Mucosa of stomach (tissue), 1 donor: ENCODE measurements around the gene VSTM2B.

Experiments used
- H3K27me3 ChIP-seq: one replicate; pipeline ENCODE4 v1.7.0; 2013; ENCODE audit warnings: mild to moderate bottlenecking, low read length; ENCODE audit not compliant: control insufficient read depth, insufficient read depth
- H3K36me3 ChIP-seq: one replicate; pipeline ENCODE4 v1.7.0; 2013; ENCODE audit warnings: low read length; ENCODE audit not compliant: control insufficient read depth, insufficient read depth
- H3K4me1 ChIP-seq: one replicate; pipeline ENCODE4 v1.7.0; 2013; ENCODE audit warnings: mild to moderate bottlenecking, low read length; ENCODE audit not compliant: control insufficient read depth, insufficient read depth
- H3K4me3 ChIP-seq: one replicate; pipeline ENCODE4 v1.7.0; 2013; ENCODE audit warnings: low read length
- H3K9ac ChIP-seq: one replicate; pipeline ENCODE4 v1.7.0; 2013; ENCODE audit warnings: mild to moderate bottlenecking, low read length, moderate library complexity
- H3K9me3 ChIP-seq: one replicate; pipeline ENCODE4 v1.7.0; 2013; ENCODE audit warnings: mild to moderate bottlenecking, low read length, moderate library complexity; ENCODE audit not compliant: control insufficient read depth
- donor health status: Pancreatic carcinoma.

The VSTM2B gene

DNA sequence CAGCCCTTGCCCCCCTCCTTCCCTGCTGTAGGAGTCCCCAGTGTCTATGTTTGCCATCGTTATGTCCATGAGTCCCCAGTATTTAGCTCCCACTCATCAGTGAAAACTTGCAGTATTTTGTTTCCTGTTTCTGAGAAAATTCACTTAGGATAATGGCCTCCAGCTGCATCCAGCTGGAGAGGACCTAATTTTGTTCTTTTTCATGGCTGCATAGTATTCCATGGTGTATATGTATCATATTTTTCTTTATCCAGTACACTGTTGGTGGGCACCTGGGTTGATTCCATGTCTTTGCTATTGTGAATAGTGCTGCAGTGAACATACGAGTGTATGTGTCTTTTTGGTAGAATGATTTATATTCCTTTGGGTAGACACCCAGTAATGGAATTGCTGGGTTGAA, 62.3 kb downstream of the VSTM2B start:
- Histone ChIP-seq H3K36me3 (no peaks in the 10 kb centered on the region), H3K4me3 (no peak overlapping the region), H3K4me1 (no peaks in the 10 kb centered on the region), H3K27me3 (no peaks in the 10 kb centered on the region), H3K9ac (no peak overlapping the region), H3K9me3 (no peaks in the 10 kb centered on the region)

DNA sequence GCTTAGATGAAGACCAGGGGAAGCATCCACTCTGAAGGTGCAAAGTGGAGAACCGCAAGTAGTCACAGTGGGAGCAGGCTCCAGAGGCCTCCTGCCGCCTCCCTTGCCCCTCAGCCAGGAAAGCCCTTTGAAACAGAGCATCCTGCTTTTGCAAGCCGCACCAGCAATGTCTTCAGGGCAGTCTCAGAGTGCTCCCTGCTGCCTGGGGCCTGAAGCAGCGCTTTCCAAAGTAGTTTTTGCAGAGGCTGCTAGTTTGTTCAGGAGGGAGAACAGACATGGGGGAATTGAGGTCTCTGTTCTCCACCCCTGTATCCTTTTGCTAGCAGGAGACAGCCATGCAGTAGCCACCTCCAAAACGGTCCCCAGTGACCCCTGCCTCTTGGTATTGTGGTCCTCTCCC, 64.5 kb downstream of the VSTM2B start:
- no peaks in the 10 kb centered on the region for H3K27me3 ChIP-seq
- no peak overlapping the region for H3K9ac ChIP-seq
- H3K36me3 ChIP-seq, result no peaks in the 10 kb centered on the region
- no peak overlapping the region for H3K4me3 ChIP-seq
- no peaks in the 10 kb centered on the region for H3K4me1 ChIP-seq
- H3K9me3 ChIP-seq, result no peaks in the 10 kb centered on the region

DNA sequence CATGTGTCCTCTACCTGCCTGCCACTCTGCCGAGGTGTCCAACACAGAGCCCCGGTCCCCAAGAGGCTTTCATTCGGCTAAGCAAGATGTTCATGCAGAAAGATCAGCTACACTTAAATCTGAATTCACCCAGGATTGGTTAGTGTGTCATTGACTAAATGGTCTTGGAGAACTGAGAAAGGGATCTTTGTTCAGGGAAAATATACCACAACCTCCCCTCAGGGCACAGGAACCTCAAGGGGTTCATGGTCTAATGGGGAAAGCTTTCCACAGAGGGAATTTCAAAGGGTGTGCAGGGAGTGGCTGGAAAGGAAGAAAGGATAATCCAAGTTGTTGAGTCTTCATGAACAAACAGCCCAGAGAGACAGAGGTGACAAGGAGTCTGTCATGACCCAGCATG, 65.9 kb downstream of the VSTM2B start:
- no peak overlapping the region for H3K9ac ChIP-seq
- no peaks in the 10 kb centered on the region for H3K4me1 ChIP-seq
- H3K36me3 ChIP-seq, result no peaks in the 10 kb centered on the region
- H3K4me3 ChIP-seq, result no peak overlapping the region
- peaks cover 10% of the 10 kb centered on the region for H3K27me3 ChIP-seq
- no peaks in the 10 kb centered on the region for H3K9me3 ChIP-seq

DNA sequence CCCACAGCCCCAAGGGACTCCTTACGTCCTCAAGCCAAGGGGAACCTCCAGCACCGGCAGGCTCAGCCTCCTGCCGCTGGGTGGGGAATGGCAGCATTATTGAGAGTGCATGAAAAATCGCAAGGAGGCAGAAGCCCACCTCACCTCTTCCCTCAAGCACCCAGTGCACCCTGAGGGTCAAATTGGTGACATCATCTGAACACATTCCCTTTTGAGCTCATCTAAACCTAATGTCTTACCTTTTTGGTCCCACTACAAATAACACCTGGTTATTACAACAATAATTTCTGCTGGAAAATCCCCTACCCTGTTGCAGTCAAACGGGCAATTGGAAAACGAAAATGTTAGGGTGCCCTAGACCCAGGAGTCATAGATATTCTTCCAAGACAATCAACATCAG, 68.1 kb downstream of the VSTM2B start:
- H3K36me3 ChIP-seq, result no peaks in the 10 kb centered on the region
- H3K4me3 ChIP-seq, result no peak overlapping the region
- H3K9ac ChIP-seq, result no peak overlapping the region
- no peaks in the 10 kb centered on the region for H3K4me1 ChIP-seq
- H3K9me3 ChIP-seq, result no peaks in the 10 kb centered on the region
- peaks cover 10% of the 10 kb centered on the region for H3K27me3 ChIP-seq

DNA sequence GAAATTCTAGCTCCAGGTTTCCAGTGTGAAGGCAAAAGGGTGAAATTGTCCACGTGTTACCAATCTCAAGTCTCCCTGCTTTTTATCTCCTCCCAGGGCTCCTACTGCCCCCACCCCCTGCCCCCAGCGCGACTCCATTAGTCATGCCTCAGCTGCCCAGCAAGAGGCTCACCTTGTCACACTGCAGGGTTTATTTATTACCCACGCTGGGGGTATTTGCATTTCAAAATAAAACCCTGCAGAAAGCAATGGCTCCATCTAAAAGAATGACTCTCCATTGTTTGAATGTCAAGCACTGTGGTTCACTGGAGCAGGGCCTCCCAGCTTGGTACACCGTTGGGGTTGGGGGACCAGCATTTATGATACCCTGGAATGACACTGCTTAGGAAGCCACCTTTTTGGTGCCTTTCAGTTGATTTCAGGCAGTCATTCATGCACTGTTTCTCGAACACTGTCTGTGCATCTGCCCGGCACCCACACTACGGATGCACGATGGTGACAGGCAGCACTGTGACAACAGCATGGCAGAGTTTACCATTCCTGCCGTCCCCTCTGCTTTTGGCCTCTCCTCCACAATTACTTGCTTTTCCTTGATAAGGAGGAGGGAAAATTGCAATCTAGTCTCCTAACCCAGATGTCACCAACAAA, 70.4 kb downstream of the VSTM2B start:
- Histone ChIP-seq H3K4me1 (no peaks in the 10 kb centered on the region), H3K27me3 (peaks cover 10% of the 10 kb centered on the region), H3K9me3 (no peaks in the 10 kb centered on the region), H3K36me3 (no peaks in the 10 kb centered on the region), H3K4me3 (no peak overlapping the region), H3K9ac (no peak overlapping the region)

DNA sequence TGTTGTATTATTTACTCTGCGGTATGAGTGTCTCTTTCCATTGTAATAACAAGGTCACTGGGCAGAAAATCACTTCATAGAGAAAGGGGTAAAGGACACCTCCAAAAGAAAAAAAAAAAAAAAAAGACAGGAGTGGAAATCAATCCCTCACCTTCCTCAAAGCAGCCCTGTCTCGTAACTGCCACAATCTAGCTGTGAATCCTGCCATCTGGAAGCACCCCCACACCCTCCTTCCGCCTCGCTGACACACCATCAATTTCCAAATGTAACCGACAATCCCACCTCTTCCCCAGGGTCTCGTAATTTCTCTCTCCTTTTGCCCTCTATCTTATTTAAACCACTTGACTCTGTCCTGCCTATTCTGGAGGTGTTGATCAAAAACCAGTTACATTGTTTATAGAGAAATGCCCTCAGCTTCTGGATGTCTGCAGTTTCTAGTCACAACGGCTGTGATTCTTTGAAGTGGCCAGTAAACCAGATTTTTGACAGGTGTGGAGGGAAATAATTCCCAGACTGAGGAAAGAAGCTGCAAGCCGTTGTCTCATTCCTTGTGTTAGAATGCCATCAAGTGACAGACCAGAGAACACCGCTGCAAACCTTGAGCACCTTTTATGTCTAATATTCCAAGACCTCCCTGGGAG, 71.2 kb downstream of the VSTM2B start:
- Histone ChIP-seq H3K9ac (no peak overlapping the region), H3K27me3 (peaks cover 10% of the 10 kb centered on the region), H3K36me3 (no peaks in the 10 kb centered on the region), H3K9me3 (no peaks in the 10 kb centered on the region), H3K4me3 (no peak overlapping the region), H3K4me1 (no peaks in the 10 kb centered on the region)

DNA sequence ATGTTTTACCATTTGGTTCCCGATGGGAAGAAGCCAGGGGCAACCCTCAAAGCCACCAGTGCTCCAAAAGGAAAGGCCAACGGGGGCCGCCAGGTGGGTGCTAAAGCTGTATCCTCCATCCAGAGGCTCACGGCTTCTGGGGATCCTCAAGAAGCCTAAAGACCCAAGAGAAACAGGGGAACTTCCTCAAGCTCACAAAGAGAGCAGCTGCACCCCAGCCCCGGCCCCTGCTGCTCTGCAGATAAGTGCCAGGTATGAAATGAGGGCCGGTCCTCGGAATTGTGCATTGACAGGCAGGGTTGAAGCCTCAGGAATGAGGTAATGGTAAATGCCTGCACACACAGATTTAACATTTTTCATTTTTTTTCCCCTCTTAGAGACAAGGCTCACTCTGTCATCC, 72.2 kb downstream of the VSTM2B start:
- Histone ChIP-seq H3K36me3 (no peaks in the 10 kb centered on the region), H3K27me3 (peaks cover 10% of the 10 kb centered on the region), H3K4me1 (no peaks in the 10 kb centered on the region), H3K9ac (no peak overlapping the region), H3K4me3 (no peak overlapping the region), H3K9me3 (no peaks in the 10 kb centered on the region)

DNA sequence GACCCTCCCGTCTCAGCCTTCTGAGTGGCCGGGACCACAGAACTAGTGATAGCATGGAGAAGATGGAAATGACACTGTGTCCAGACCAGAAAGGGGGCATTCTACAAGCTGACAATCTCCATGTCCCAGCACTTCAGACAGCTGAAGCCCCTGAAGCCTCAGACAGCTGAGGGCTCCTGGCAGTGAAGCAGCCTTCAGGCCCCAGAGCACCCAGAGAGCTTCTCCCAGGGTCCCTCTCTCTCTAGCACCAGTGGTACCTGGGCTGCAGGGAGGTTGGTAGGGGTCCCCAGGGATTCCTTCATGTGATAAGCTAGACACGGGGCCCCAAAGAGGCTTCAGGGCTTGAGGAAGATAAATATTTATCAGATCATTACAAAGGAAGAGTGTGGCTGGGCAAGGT, 72.7 kb downstream of the VSTM2B start:
- Histone ChIP-seq H3K9ac (no peak overlapping the region), H3K27me3 (peaks cover 10% of the 10 kb centered on the region)

DNA sequence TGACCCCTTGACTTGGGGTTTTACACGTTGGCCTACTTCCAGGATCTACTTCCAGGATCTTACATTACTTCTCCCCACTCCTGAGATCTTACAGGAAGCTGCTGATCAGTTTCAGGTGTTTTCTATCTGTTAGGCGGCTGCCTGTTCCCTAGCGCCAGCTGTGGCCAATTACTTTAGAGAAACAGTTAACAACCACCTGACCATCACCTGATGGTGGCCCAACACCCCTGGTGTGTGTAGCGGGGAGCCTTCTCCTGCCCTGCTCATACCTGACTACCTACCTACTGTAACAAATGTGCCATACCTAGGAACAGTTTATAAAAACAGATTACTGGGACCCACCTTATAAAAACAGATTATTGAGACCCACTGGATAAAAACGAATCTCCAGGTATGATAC, 77.5 kb downstream of the VSTM2B start:
- Histone ChIP-seq H3K4me3 (no peak overlapping the region), H3K36me3 (no peaks in the 10 kb centered on the region), H3K4me1 (no peaks in the 10 kb centered on the region), H3K9me3 (no peaks in the 10 kb centered on the region), H3K27me3 (no peaks in the 10 kb centered on the region), H3K9ac (no peak overlapping the region)

More for the DNA sequence above, 72.7 kb downstream of the VSTM2B start:
- Histone ChIP-seq H3K4me1 (no peaks in the 10 kb centered on the region), H3K4me3 (no peak overlapping the region), H3K9me3 (no peaks in the 10 kb centered on the region), H3K36me3 (no peaks in the 10 kb centered on the region)

DNA sequence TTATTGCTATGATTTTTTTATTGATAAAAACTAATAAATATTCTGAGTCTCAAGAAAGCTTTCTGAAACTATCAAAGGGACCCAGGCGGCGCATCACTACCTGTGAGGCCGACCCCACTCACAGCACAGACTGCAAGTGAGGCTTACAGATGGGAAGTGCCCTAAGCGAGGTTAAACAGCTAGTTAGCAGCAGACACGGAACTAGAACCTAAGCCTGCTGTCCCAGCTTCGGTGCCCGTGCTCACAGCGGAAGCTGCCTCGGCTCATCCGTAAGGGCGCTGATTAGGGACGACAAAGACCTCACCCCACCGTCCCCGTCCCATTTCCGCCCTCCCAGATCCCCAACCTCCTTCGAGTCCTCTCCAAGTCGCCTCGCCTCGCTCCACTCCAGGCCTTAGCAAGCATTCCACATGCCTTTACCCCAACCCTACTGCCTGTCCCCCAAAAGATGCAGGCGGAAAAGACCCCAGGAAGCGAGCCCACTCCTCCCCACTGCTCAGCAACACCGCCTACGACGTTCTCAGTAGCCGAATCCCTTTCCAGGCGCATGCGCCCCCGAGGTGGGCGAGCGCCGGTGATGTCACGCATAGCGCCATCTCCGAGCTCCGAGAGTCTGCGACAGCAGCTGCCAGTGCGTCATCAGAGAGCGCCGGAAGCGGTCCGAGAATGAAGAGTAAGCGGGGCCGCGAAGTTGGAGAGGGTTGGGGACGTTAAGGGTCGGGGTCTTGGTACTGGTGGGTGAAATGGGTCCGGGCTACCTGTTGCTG, 80.0 kb downstream of the VSTM2B start, which contains the start of gene POP4:
Gene POP4, plus strand, starts transcription at position 631 of the 767 bp plus-strand sequence. Its CDS starts 36 bp downstream, at position 667.
- no peaks in the 10 kb centered on the region for H3K27me3 ChIP-seq
- H3K36me3 ChIP-seq, result no peaks in the 10 kb centered on the region
- H3K4me1 ChIP-seq, result no peaks in the 10 kb centered on the region
- H3K9me3 ChIP-seq, result no peaks in the 10 kb centered on the region
- peak within 1 kb of the TSS; percentile 83 for H3K4me3 ChIP-seq
- H3K9ac ChIP-seq, result peak within 1 kb of the TSS; percentile 100

DNA sequence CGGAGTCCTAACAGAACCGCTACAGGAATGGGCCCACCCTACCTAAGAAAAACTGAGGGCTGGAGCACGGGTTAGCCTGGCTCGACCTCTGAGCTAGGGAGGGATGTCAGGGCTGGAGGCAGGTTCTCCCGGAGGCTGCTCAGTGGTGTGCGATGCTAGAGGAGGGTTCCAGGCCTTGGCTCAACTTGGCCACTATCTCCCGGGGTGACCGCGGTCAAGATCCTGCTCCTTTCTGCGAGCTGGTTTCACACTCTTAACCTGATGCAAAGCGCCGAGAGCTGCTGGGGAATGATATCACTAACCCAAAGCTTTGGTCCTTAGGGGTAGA, 80.6 kb downstream of the VSTM2B start:
- H3K4me3 ChIP-seq, result peak overlapping the region; percentile 83
- H3K9me3 ChIP-seq, result no peaks in the 10 kb centered on the region
- H3K27me3 ChIP-seq, result no peaks in the 10 kb centered on the region
- H3K9ac ChIP-seq, result peak overlapping the region; percentile 100
- no peaks in the 10 kb centered on the region for H3K36me3 ChIP-seq
- H3K4me1 ChIP-seq, result no peaks in the 10 kb centered on the region

DNA sequence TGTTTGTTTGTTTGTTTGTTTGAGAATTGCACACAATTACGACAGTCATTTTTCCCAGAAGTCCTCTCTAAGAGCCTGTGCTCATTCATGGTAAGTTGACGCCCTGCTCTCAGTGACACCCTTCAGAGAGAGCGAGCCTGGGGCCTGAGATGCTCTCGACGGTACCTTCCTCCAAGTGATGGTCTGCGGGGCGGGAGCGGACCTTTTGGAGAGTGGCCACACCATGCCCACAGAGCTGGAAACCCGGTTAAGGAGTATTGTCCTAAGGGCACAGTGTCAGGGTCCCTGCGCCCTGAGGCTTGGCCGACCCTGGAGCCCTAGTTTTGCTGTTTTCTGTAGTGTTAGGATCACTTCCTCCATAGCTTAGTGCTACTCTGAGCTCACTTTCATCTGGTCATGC, 83.8 kb downstream of the VSTM2B start:
- no peak overlapping the region for H3K9ac ChIP-seq
- peaks cover 8% of the 10 kb centered on the region for H3K36me3 ChIP-seq
- H3K4me1 ChIP-seq, result no peaks in the 10 kb centered on the region
- no peak overlapping the region for H3K4me3 ChIP-seq
- no peaks in the 10 kb centered on the region for H3K9me3 ChIP-seq
- H3K27me3 ChIP-seq, result no peaks in the 10 kb centered on the region
